Right atrium auricular region (tissue), 2 donors: ENCODE results near the gene BCO2. TPM values are rescaled to one million over a fixed set of nuclear protein-coding genes. Genes with fewer than 3 reads are reported as not detected.

Source experiments
- DNase-seq: peaks from one replicate; pipeline ENCODE4 v3.0.0-alpha.2; 2019; ENCODE audit warnings: low spot score
- H3K27ac ChIP-seq, 2 donors: fragments of 200-600 bp; sonication (generic); 1 replicate in 1 of 2; 2 replicates in 1 of 2; pipeline ENCODE4 v1.5.1; 2016 to 2019
- H3K27me3 ChIP-seq, 2 donors: fragments of 200-600 bp; sonication (generic); one replicate each; pipeline versions ENCODE4 v1.5.1 to v1.6.0; 2017 to 2019
- H3K36me3 ChIP-seq: fragments of 200-600 bp; sonication (generic); one replicate; pipeline ENCODE4 v1.5.1; 2016
- H3K4me1 ChIP-seq, 2 donors: fragments of 200-600 bp; sonication (generic); one replicate each; pipeline versions ENCODE4 v1.5.1 to v1.6.0; 2017 to 2019
- H3K4me3 ChIP-seq, 2 donors: fragments of 200-600 bp; sonication (generic); 1 replicate in 1 of 2; 2 replicates in 1 of 2; pipeline ENCODE4 v1.5.1; 2017 to 2019; ENCODE audit warnings: mild to moderate bottlenecking in 1 of 2, moderate library complexity in 1 of 2
- H3K9me3 ChIP-seq, 2 donors: fragments of 200-600 bp; sonication (generic); one replicate each; pipeline ENCODE4 v1.5.1; 2019
- total RNA-seq, 2 donors: library from RNA; depleted of rRNA; stranded (reverse); fragments of >200 nt; gene quantifications; one replicate each; pipeline ENCODE4 v1.1.0, GENCODE V29; 2016
- TF ChIP-seq, protein P1 (sequence below), 2 donors: fragments of 200-600 bp; sonication (generic); IDR thresholded peaks; one replicate each; pipeline ENCODE4 v1.5.1; 2019; ENCODE audit warnings: antibody characterized with exemption in 2 of 2

Gene BCO2
- total RNA-seq, 2 donors from 2014 or later, result 40.6 to 44.7 TPM

DNA sequence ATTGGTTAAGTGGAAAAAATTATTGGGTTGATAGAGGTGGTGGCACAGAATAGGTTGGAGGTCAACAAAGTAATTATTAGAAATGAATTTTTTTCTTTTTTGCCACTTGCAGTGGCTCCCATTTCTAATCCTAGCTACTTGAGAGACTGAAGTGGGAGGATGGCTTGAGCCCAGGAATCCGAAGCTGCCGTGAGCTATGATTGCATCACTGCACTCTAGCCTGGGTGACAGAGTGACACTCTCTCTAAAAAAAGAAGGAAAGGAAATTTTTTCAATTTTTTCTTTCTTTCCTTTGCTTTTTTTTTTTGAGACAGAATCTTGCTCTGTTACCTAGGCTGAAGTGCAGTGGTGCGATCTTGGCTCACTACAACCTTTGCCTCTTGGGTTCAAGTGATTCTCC, 2.2 kb upstream of the BCO2 start:
- TF ChIP-seq, protein P1, sequence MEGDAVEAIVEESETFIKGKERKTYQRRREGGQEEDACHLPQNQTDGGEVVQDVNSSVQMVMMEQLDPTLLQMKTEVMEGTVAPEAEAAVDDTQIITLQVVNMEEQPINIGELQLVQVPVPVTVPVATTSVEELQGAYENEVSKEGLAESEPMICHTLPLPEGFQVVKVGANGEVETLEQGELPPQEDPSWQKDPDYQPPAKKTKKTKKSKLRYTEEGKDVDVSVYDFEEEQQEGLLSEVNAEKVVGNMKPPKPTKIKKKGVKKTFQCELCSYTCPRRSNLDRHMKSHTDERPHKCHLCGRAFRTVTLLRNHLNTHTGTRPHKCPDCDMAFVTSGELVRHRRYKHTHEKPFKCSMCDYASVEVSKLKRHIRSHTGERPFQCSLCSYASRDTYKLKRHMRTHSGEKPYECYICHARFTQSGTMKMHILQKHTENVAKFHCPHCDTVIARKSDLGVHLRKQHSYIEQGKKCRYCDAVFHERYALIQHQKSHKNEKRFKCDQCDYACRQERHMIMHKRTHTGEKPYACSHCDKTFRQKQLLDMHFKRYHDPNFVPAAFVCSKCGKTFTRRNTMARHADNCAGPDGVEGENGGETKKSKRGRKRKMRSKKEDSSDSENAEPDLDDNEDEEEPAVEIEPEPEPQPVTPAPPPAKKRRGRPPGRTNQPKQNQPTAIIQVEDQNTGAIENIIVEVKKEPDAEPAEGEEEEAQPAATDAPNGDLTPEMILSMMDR (IDR thresholded peaks at IDR 0.05), result no peak
- no peaks in the 10 kb centered on the region for H3K27me3 ChIP-seq
- H3K4me3 ChIP-seq, result no peak overlapping the region
- no peak for DNase-seq
- peaks cover 0 to 11% of the 10 kb centered on the region in 2 donors for H3K4me1 ChIP-seq
- H3K36me3 ChIP-seq, result no peaks in the 10 kb centered on the region
- peak overlapping the region; percentile 33 to 86 for H3K27ac ChIP-seq
- H3K9me3 ChIP-seq, result no peaks in the 10 kb centered on the region

DNA sequence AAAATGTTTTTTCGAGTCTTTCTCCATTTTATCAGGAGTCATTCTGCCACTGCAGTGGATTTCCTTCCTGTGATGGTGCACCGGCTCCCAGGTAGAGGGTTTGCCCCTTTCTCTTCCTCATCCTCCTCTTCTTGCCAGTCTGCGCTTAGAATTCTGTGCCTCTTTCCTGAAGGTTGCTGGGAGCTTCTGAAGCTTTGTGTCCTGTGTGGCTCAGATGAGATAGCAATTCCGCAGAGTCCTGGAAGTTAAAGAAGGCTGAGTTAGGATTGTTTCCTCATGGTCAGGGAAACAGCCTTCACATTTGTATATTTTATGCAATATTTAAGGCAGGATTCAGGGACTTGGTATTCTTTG, 264 bp downstream of the BCO2 start:
- Histone ChIP-seq H3K4me1 (peaks cover 0 to 23% of the 10 kb centered on the region in 2 donors), H3K9me3 (no peaks in the 10 kb centered on the region), H3K36me3 (no peaks in the 10 kb centered on the region), H3K27me3 (no peaks in the 10 kb centered on the region), H3K27ac (peak overlapping the region; percentile 84 to 86), H3K4me3 (peak overlapping the region; percentile 45 to 50)
- no peak for DNase-seq
- TF ChIP-seq, protein P1 (IDR thresholded peaks at IDR 0.05), result no peak

DNA sequence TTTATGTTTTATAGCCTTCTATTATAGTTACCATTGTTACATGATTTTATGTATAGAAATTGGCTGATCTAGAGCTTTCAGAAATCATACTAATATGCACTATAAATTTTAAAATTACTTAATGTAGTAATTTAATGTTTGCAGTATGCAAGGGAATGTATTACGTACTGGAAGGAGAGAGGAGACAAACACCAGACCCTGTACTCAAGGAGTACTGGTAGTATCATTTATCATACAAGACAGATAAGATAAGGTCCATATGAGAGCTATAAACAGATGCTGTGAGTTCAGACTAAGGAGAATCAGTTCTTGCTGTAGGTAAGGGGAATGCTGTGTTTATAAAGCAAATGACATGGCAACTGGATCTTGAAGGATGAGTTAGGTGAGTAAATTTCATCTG, 765 bp downstream of the BCO2 start:
- no peaks in the 10 kb centered on the region for H3K9me3 ChIP-seq
- DNase-seq, result no peak
- no peaks in the 10 kb centered on the region for H3K36me3 ChIP-seq
- peaks cover 0 to 23% of the 10 kb centered on the region in 2 donors for H3K4me1 ChIP-seq
- H3K4me3 ChIP-seq, result peak overlapping the region; percentile 45 to 50
- peak overlapping the region; percentile 84 to 86 for H3K27ac ChIP-seq
- H3K27me3 ChIP-seq, result no peaks in the 10 kb centered on the region
- TF ChIP-seq, protein P1 (IDR thresholded peaks at IDR 0.05), result no peak

DNA sequence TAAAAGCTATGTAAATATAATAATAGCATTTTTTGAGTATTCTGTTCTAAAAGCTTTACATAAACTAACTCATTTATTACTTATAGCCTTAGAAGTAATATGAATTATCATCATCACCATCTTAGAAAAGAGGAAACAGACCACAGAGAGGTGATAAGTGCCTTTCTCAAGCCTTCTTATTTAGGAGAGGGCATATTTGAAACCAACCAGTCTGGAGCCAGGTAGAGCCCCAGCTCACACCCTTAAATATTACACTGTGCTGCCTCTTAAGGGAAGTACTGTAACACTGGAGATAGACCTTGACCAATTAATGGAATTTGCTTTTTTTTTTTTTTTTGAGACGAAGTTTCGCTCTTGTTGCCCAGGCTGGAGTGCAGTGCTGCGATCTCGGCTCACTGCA, 2.3 kb downstream of the BCO2 start:
- H3K4me3 ChIP-seq, result peak overlapping the region; percentile 45 to 50
- peak overlapping the region; percentile 11 to 86 for H3K27ac ChIP-seq
- no peak for DNase-seq
- no peaks in the 10 kb centered on the region for H3K27me3 ChIP-seq
- H3K36me3 ChIP-seq, result no peaks in the 10 kb centered on the region
- no peaks in the 10 kb centered on the region for H3K9me3 ChIP-seq
- H3K4me1 ChIP-seq, result peaks cover 0 to 23% of the 10 kb centered on the region in 2 donors
- TF ChIP-seq, protein P1 (IDR thresholded peaks at IDR 0.05), result no peak

DNA sequence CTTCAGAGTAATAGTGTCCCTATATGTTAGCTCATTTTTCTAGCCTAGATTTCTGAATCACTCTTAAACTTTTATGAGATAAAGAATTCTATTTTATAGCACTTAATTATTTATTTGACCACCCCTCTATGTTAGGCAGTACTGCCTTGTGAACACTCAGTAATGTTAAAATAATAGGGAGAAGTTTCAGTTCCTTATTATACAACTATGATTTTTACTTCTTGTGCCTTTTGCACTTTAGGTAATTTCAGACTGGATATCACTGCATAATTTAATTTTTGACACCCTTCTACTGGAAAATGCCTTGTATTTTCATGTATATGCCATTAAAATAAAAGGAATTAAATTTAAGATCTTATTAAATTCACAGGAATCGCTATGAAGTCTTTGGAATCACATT, 3.1 kb downstream of the BCO2 start:
- TF ChIP-seq, protein P1 (IDR thresholded peaks at IDR 0.05), result no peak
- DNase-seq, result no peak
- Histone ChIP-seq H3K9me3 (no peaks in the 10 kb centered on the region), H3K36me3 (no peaks in the 10 kb centered on the region), H3K27ac (peak overlapping the region; percentile 11 to 86), H3K4me1 (peaks cover 0 to 23% of the 10 kb centered on the region in 2 donors), H3K27me3 (no peaks in the 10 kb centered on the region), H3K4me3 (peak overlapping the region; percentile 45 to 50)

DNA sequence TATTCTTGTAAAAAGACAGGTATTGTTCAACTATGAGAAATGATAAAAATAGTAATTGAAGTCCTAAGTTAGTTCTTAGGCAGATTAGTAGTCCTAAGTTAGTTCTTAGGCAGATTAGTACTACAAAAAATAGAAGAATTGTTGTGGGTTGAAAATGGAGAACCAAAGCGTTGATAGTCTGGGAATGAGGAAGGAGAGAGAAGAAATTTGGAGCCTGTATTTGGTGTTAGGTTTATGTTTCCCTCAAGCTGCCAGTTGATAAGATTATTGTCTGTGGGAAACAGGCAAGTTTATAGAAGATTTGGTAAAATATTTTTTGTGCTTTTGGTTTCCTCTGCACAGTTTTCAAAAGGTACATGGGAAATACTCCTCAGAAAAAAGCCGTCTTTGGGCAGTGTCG, 3.6 kb downstream of the BCO2 start:
- Histone ChIP-seq H3K4me1 (peaks cover 0 to 23% of the 10 kb centered on the region in 2 donors), H3K9me3 (no peaks in the 10 kb centered on the region), H3K36me3 (no peaks in the 10 kb centered on the region), H3K4me3 (no peak overlapping the region), H3K27ac (peak overlapping the region in 1 of 2 donors; percentile 86), H3K27me3 (no peaks in the 10 kb centered on the region)
- TF ChIP-seq, protein P1 (IDR thresholded peaks at IDR 0.05), result no peak
- no peak for DNase-seq
